ENCODE results near the gene PTPRE.

DNA sequence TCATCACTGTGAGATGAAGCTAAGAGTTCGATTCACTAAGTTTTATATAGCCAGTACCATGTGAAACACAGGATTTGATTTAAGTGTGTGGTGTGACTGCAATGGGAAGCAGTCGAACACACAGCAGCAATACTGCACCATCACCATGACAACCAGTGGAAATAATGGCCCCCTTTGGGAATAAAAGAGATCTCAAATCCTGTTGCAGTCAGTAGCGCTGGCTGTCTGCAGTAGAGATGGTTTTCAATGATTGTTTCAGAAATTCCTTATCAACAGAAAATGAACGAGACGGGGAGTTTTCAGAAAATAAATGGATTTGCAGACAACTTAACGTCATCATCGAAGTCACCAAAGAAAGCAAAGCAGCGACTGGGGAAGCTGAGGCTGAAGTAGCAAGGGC, 91.0 kb downstream of the PTPRE start:
- no peak for TF ChIP-seq NRF1 (IDR thresholded peaks at IDR 0.05; ENCODE audit: low read depth, low read length)
- no peak for TF ChIP-seq YY1 (IDR thresholded peaks at IDR 0.05; ENCODE audit: low read depth)
- TF ChIP-seq, protein P1, sequence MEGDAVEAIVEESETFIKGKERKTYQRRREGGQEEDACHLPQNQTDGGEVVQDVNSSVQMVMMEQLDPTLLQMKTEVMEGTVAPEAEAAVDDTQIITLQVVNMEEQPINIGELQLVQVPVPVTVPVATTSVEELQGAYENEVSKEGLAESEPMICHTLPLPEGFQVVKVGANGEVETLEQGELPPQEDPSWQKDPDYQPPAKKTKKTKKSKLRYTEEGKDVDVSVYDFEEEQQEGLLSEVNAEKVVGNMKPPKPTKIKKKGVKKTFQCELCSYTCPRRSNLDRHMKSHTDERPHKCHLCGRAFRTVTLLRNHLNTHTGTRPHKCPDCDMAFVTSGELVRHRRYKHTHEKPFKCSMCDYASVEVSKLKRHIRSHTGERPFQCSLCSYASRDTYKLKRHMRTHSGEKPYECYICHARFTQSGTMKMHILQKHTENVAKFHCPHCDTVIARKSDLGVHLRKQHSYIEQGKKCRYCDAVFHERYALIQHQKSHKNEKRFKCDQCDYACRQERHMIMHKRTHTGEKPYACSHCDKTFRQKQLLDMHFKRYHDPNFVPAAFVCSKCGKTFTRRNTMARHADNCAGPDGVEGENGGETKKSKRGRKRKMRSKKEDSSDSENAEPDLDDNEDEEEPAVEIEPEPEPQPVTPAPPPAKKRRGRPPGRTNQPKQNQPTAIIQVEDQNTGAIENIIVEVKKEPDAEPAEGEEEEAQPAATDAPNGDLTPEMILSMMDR (IDR thresholded peaks at IDR 0.05), result no peak
- TF ChIP-seq CHD2 (IDR thresholded peaks at IDR 0.05; ENCODE audit: low read length, partially characterized antibody), result no peak
- no peak for TF ChIP-seq EZH2phosphoT487 (IDR thresholded peaks at IDR 0.05; ENCODE audit: borderline replicate concordance, low read depth)
- TF ChIP-seq, protein P2, sequence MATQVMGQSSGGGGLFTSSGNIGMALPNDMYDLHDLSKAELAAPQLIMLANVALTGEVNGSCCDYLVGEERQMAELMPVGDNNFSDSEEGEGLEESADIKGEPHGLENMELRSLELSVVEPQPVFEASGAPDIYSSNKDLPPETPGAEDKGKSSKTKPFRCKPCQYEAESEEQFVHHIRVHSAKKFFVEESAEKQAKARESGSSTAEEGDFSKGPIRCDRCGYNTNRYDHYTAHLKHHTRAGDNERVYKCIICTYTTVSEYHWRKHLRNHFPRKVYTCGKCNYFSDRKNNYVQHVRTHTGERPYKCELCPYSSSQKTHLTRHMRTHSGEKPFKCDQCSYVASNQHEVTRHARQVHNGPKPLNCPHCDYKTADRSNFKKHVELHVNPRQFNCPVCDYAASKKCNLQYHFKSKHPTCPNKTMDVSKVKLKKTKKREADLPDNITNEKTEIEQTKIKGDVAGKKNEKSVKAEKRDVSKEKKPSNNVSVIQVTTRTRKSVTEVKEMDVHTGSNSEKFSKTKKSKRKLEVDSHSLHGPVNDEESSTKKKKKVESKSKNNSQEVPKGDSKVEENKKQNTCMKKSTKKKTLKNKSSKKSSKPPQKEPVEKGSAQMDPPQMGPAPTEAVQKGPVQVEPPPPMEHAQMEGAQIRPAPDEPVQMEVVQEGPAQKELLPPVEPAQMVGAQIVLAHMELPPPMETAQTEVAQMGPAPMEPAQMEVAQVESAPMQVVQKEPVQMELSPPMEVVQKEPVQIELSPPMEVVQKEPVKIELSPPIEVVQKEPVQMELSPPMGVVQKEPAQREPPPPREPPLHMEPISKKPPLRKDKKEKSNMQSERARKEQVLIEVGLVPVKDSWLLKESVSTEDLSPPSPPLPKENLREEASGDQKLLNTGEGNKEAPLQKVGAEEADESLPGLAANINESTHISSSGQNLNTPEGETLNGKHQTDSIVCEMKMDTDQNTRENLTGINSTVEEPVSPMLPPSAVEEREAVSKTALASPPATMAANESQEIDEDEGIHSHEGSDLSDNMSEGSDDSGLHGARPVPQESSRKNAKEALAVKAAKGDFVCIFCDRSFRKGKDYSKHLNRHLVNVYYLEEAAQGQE (IDR thresholded peaks at IDR 0.05; ENCODE audit: low read depth, low read length), result no peak
- no peak for TF ChIP-seq TAF1 (IDR thresholded peaks at IDR 0.05; ENCODE audit: borderline replicate concordance, low read depth, low read length)
